HCT116 (cell line): ENCODE measurements around the gene AQP5. TPM values are rescaled to one million over a fixed set of nuclear protein-coding genes. Genes with fewer than 3 reads are reported as not detected.

Experiments
- ATAC-seq: fragments of 200-7000 bp; cut with Tn5 transposase; 2 replicates; pipeline ENCODE4 v1.9.1; 2020; ENCODE audit warnings: mild to moderate bottlenecking, moderate library complexity
- BruUV-seq: library from RNA; stranded (reverse); fragments of 400-500 nt; replicated peaks from 2 replicates; lab custom pipeline; 2021; lab: Mats Ljungman, UMichigan
- CTCF ChIA-PET: fragments of 300-600 bp; sonication (Branson Sonifier 250); formaldehyde crosslinking; loops from one replicate; lab custom pipeline; 2021; ENCODE audit warnings: antibody characterized with exemption; lab: Charles Lee
- POLR2A ChIA-PET: fragments of 300-600, 350-600 bp; sonication (Branson Sonifier 250); formaldehyde crosslinking; loops from one replicate; lab custom pipeline; 2021; ENCODE audit warnings: antibody characterized with exemption; lab: Charles Lee
- RAD21 ChIA-PET, 2 experiments: fragments of 300-600 bp; sonication (Branson Sonifier 250); formaldehyde crosslinking; loops; one replicate each; lab custom pipeline; 2023; ENCODE audit warnings: low total read pairs in 2 of 2; ENCODE audit not compliant: uncharacterized antibody in 2 of 2, unreplicated experiment in 2 of 2, low non-redundant PET in 1 of 2; lab: Charles Lee
- DNase-seq: peaks from one replicate; pipeline ENCODE4 v3.0.0-alpha.2; 2010; ENCODE audit warnings: low read depth, low spot score
- H2AFZ ChIP-seq: fragments of 200-600 bp; shearing (Covaris generic), sonication (generic); 2 replicates; pipeline ENCODE4 v1.6.1; 2017; ENCODE audit warnings: low read depth, mixed run types, mixed read lengths, antibody characterized with exemption, low read length; ENCODE audit not compliant: poor library complexity, severe bottlenecking
- H3K27ac ChIP-seq: 2 replicates; pipeline ENCODE4 v1.5.1; 2012; ENCODE audit warnings: low read depth, low read length
- H3K27me3 ChIP-seq: fragments of 200-600 bp; sonication (generic); 2 replicates; pipeline ENCODE4 v1.6.1; 2016; ENCODE audit warnings: mixed run types, low read length, mixed read lengths; ENCODE audit not compliant: insufficient read depth
- H3K36me3 ChIP-seq, 2 experiments: fragments of 200-500 bp in 1 of 2; fragments of 200-600 bp in 1 of 2; sonication (Bioruptor generic) in 1 of 2; sonication (generic) in 1 of 2; 2 replicates each; pipeline versions ENCODE4 v1.5.1 to v1.6.1; 2014 to 2016; ENCODE audit warnings: low read length in 2 of 2, inconsistent platforms in 1 of 2, mixed read lengths in 1 of 2, mixed run types in 1 of 2; ENCODE audit not compliant: insufficient read depth in 2 of 2, control insufficient read depth in 1 of 2
- H3K4me1 ChIP-seq, 2 experiments: fragments of 200-600 bp in 1 of 2; sonication (generic) in 1 of 2; 2 replicates each; pipeline versions ENCODE4 v1.5.1 to v1.6.1; 2012 to 2017; ENCODE audit warnings: low read length in 2 of 2, inconsistent platforms in 1 of 2, mild to moderate bottlenecking in 1 of 2, mixed read lengths in 1 of 2, mixed run types in 1 of 2, moderate library complexity in 1 of 2; ENCODE audit not compliant: insufficient read depth in 2 of 2, control insufficient read depth in 1 of 2
- H3K4me2 ChIP-seq: fragments of 200-600 bp; sonication (generic); 2 replicates; pipeline ENCODE4 v1.6.1; 2017; ENCODE audit warnings: mixed run types, low read length, mixed read lengths
- H3K4me3 ChIP-seq, 2 experiments: fragments of 200-600 bp in 1 of 2; sonication (generic) in 1 of 2; replicated peaks in 1 of 2; 2 replicates each; pipeline ENCODE4 v1.5.1; 2011 to 2016; ENCODE audit warnings: low read length in 2 of 2, control low read depth in 1 of 2, low read depth in 1 of 2, mild to moderate bottlenecking in 1 of 2, mixed read lengths in 1 of 2, mixed run types in 1 of 2
- H3K79me2 ChIP-seq: fragments of 200-600 bp; sonication (generic); 2 replicates; pipeline ENCODE4 v1.6.1; 2017; ENCODE audit warnings: mild to moderate bottlenecking, mixed run types, low read length, moderate library complexity, mixed read lengths; ENCODE audit not compliant: insufficient read depth
- H3K9ac ChIP-seq: fragments of 200-600 bp; sonication (generic); 2 replicates; pipeline ENCODE4 v1.6.1; 2016; ENCODE audit warnings: low read length, mixed read lengths
- H3K9me2 ChIP-seq: fragments of 200-600 bp; sonication (generic), shearing (Covaris generic); 2 replicates; pipeline ENCODE4 v1.6.1; 2017; ENCODE audit warnings: mixed run types, mild to moderate bottlenecking, moderate library complexity; ENCODE audit not compliant: insufficient read depth
- H3K9me3 ChIP-seq, 2 experiments: fragments of 200-500 bp in 1 of 2; fragments of 200-600 bp in 1 of 2; sonication (Bioruptor generic) in 1 of 2; sonication (generic) in 1 of 2; 2 replicates each; pipeline ENCODE4 v1.6.1; 2014 to 2017; ENCODE audit warnings: low read length in 2 of 2, mixed read lengths in 2 of 2, inconsistent platforms in 1 of 2, low read depth in 1 of 2, mild to moderate bottlenecking in 1 of 2, mixed run types in 1 of 2, moderate library complexity in 1 of 2; ENCODE audit not compliant: control insufficient read depth in 1 of 2, insufficient read depth in 1 of 2
- H4K20me1 ChIP-seq: fragments of 200-600 bp; sonication (generic), shearing (Covaris generic); 2 replicates; pipeline ENCODE4 v1.6.1; 2017; ENCODE audit warnings: mixed run types, mild to moderate bottlenecking, moderate library complexity; ENCODE audit not compliant: insufficient read depth
- CBX3 ChIP-seq: IDR thresholded peaks from 2 replicates; pipeline ENCODE4 v1.6.1; 2012; ENCODE audit warnings: low read depth
- CEBPB ChIP-seq: IDR thresholded peaks from 2 replicates; pipeline ENCODE4 v1.6.1; 2012; ENCODE audit warnings: low read depth
- ELF1 ChIP-seq: IDR thresholded peaks from 2 replicates; pipeline ENCODE4 v1.6.1; 2012; ENCODE audit warnings: low read depth, borderline replicate concordance
- FOSL1 ChIP-seq: IDR thresholded peaks from 2 replicates; pipeline ENCODE4 v1.6.1; 2012; ENCODE audit warnings: low read depth
- JUND ChIP-seq: IDR thresholded peaks from 2 replicates; pipeline ENCODE4 v1.6.1; 2012
- POLR2AphosphoS5 ChIP-seq: IDR thresholded peaks from 2 replicates; pipeline ENCODE4 v1.6.1; 2011; ENCODE audit warnings: mild to moderate bottlenecking, low read depth, low read length, moderate library complexity
- REST ChIP-seq: IDR thresholded peaks from 2 replicates; pipeline ENCODE4 v1.6.1; 2012; ENCODE audit warnings: low read depth
- SP1 ChIP-seq: IDR thresholded peaks from 2 replicates; pipeline ENCODE4 v1.6.1; 2012; ENCODE audit warnings: low read depth
- TCF7L2 ChIP-seq: IDR thresholded peaks from 2 replicates; pipeline ENCODE4 v1.7.0; 2011; ENCODE audit warnings: borderline replicate concordance, inconsistent platforms; ENCODE audit not compliant: insufficient read depth, insufficient read length; ENCODE audit errors: extremely low read depth
- YY1 ChIP-seq: IDR thresholded peaks from 2 replicates; pipeline ENCODE4 v1.6.1; 2011; ENCODE audit warnings: low read length, low read depth, moderate library complexity, mild to moderate bottlenecking; ENCODE audit not compliant: insufficient replicate concordance; ENCODE audit errors: extremely low read depth
- ZNF274 ChIP-seq: fragments of 200-500 bp; sonication (Bioruptor generic); IDR thresholded peaks from 2 replicates; pipeline ENCODE4 v1.6.1; 2014; ENCODE audit warnings: mild to moderate bottlenecking, low read depth, low read length, inconsistent platforms
- intact Hi-C: fragments of 100-400 bp; cut with micrococcal nuclease; formaldehyde crosslinking; loops from 2 replicates; pipeline ENCODE4 v1.10.0; 2022
- total RNA-seq: library from RNA; stranded (reverse); gene quantifications from one replicate; pipeline ENCODE4 v1.2.1, GENCODE V29; 2021; ENCODE audit not compliant: unreplicated experiment
- TF ChIP-seq, protein P1 (sequence below), 3 experiments: fragments of 200-600 bp in 1 of 3; sonication (generic) in 1 of 3; IDR thresholded peaks in 2 of 3; conservative IDR thresholded peaks in 1 of 3; 2 replicates each; pipeline ENCODE4 v1.5.1; 2012 to 2017; ENCODE audit warnings: low read depth in 2 of 3, low read length in 2 of 3, antibody characterized with exemption in 1 of 3, borderline replicate concordance in 1 of 3, control low read depth in 1 of 3, mild to moderate bottlenecking in 1 of 3, mixed read lengths in 1 of 3, mixed run types in 1 of 3, moderate library complexity in 1 of 3; ENCODE audit not compliant: insufficient read depth in 1 of 3

Gene AQP5
- total RNA-seq, 1 experiment from 2014 or later = not detected

DNA sequence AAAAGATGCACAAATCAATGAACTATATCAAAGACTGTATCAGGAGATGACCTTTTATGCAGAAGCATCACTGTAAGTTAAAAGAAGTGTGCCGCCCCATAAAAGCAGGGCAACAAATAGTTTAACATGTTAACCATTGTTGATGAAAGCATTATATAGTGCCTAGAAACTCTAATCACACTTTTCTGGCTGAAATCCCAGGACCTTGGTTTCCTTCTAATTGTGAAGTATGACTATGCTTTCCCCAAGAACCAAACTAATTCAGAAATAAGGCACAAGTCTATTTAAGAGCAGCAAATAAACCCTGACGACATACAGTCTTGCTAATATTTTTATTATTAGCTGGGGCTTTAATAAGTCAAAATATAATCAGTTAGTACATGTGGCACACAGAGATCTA is 41.9 kb downstream of the AQP5 start:
- H4K20me1 ChIP-seq = peaks cover 11% of the 10 kb centered on the region; the same call in 1 of the 2 replicates
- H3K4me3 ChIP-seq = no peak overlapping the region
- intact Hi-C loops = no loop called here
- no peak overlapping the region for H3K9ac ChIP-seq
- ATAC-seq = no peak
- no peaks in the 10 kb centered on the region for H3K9me3 ChIP-seq
- no peak overlapping the region for H3K27ac ChIP-seq
- TF ChIP-seq FOSL1 = no peak
- no peaks in the 10 kb centered on the region for H3K9me2 ChIP-seq
- peaks cover 57 to 69% of the 10 kb centered on the region in 2 experiments for H3K36me3 ChIP-seq
- ChIA-PET RAD21 (no interaction called here), CTCF (interaction anchor here (1.7 kb wide), 1 partner anchor 36 kb away, joined by 6 read pairs; no protein-coding TSS in a partner anchor), POLR2A (no interaction called here)
- no peaks in the 10 kb centered on the region for H3K27me3 ChIP-seq
- H2AFZ ChIP-seq = no peak overlapping the region
- no peak overlapping the region for H3K4me2 ChIP-seq
- no peak for DNase-seq
- no peaks in the 10 kb centered on the region for H3K4me1 ChIP-seq
- no TSS peak for BruUV-seq
- H3K79me2 ChIP-seq = peaks cover 51% of the 10 kb centered on the region

- no peak overlapping the region for H3K4me3 ChIP-seq
- H4K20me1 ChIP-seq = peaks cover 11% of the 10 kb centered on the region; the same call in 1 of the 2 replicates
- H3K9ac ChIP-seq = no peak overlapping the region
- no peaks in the 10 kb centered on the region for H3K4me1 ChIP-seq
- H3K9me3 ChIP-seq = no peaks in the 10 kb centered on the region
- intact Hi-C loops = no loop called here
- H3K9me2 ChIP-seq = no peaks in the 10 kb centered on the region
- RAD21 ChIA-PET = no interaction called here
- H3K27me3 ChIP-seq = no peaks in the 10 kb centered on the region
- no peak for DNase-seq
- H3K27ac ChIP-seq = no peak overlapping the region
- H2AFZ ChIP-seq = no peak overlapping the region
- CTCF ChIA-PET = no interaction called here
- peaks cover 47 to 64% of the 10 kb centered on the region in 2 experiments for H3K36me3 ChIP-seq
- ATAC-seq = no peak
- no TSS peak for BruUV-seq
- POLR2A ChIA-PET = no interaction called here
- no peak overlapping the region for H3K4me2 ChIP-seq
- TF ChIP-seq REST = no peak
- no peak for TF ChIP-seq JUND
- no peak for TF ChIP-seq CEBPB
- TF ChIP-seq, protein P1, sequence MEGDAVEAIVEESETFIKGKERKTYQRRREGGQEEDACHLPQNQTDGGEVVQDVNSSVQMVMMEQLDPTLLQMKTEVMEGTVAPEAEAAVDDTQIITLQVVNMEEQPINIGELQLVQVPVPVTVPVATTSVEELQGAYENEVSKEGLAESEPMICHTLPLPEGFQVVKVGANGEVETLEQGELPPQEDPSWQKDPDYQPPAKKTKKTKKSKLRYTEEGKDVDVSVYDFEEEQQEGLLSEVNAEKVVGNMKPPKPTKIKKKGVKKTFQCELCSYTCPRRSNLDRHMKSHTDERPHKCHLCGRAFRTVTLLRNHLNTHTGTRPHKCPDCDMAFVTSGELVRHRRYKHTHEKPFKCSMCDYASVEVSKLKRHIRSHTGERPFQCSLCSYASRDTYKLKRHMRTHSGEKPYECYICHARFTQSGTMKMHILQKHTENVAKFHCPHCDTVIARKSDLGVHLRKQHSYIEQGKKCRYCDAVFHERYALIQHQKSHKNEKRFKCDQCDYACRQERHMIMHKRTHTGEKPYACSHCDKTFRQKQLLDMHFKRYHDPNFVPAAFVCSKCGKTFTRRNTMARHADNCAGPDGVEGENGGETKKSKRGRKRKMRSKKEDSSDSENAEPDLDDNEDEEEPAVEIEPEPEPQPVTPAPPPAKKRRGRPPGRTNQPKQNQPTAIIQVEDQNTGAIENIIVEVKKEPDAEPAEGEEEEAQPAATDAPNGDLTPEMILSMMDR (IDR thresholded peaks at IDR 0.05 in 2 of 3, conservative IDR thresholded peaks at IDR 0.05 in 1 of 3; ENCODE audit: borderline replicate concordance in 1 of 3, insufficient read depth in 1 of 3, low read depth in 2 of 3, low read length in 2 of 3) = no peak
- no peak for TF ChIP-seq SP1
- TF ChIP-seq TCF7L2 = no peak
- TF ChIP-seq FOSL1 = no peak
- no peak for TF ChIP-seq ZNF274
- no peak for TF ChIP-seq CBX3
- no peak for TF ChIP-seq POLR2AphosphoS5
- TF ChIP-seq ELF1 = no peak
- TF ChIP-seq YY1 = no peak
- peaks cover 62% of the 10 kb centered on the region for H3K79me2 ChIP-seq
Measured at GRCh38 chr12:50004696-50005095, 43.0 kb downstream of the AQP5 start.
